Medulla oblongata (tissue), 1 donor: ENCODE results near the gene TOR1AIP2.

Experiments used
- DNase-seq: peaks from one replicate; pipeline ENCODE4 v3.0.0-alpha.2; 2015; ENCODE audit errors: extremely low spot score

The TOR1AIP2 gene

DNA sequence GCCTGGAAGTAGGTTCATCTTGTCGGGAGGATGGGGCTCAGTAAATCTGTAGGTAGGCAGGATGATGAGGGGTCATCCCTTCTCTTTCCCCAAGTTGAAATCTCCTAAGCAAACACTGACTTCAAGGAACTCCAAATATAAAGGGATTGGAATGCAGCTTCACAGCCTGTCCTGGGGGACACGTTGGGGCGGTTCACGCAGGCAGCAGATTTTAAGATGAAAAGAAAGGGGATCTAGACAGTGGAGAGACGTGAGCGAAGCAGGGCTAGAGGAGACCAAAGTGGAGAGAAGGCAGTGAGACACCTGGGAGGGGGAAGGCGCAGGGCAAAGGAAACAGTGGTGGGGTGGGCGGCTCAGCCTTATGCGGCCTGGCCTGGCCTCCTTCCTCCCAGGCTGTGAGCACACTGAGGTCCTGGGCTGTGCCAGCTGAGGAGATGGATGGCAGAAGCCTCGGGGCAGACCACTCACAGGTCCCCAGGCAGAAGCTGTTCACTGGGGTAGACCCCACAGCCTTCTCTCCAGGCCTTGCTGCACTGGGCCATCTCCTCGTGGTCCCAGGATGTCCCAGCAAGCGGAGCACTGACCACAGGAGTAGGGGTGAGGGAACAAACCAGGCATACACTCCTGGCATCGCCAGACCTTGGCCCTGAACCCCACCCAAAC lies 51.7 kb downstream of the TOR1AIP2 start:
- no peak for DNase-seq

DNA sequence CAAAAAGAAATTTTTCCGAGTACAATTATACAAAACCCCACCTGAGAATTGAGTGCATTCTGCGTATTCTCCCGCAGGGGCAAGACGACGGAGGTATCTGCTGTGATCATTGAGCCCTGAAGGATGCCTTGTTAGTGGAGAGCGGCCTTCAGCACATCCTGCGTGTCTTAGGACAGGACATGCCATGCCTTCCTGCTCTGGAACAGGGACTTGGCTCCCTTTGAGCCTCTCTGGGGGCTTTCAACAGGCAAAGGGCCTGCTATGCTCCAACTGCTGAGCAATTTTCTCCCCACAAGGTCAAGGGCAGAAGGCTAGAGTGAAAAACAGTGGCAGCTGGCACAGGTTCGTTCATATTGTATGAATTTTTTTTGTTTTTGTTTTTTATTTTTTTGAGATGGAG lies 52.4 kb downstream of the TOR1AIP2 start:
- no peak for DNase-seq

DNA sequence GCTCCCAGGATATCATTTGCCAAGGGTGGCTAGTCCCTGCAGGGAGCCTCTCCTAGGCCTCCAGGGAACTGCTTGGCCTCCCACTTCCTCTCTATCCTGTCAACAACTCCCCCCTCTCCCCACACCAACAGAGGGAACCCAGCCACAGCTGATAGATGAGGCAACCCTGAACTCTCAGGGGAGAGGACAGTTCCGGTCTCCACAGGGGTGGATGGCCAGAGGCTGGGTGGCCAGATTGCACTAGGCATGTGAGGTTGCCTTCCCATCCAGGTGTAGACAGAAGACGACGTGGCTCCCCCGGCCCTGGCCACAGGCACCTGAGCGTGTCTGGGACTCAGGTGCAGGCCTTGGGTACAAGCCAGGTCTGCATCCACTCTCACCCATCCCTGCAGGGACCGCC lies 53.3 kb downstream of the TOR1AIP2 start:
- DNase-seq, result no peak

DNA sequence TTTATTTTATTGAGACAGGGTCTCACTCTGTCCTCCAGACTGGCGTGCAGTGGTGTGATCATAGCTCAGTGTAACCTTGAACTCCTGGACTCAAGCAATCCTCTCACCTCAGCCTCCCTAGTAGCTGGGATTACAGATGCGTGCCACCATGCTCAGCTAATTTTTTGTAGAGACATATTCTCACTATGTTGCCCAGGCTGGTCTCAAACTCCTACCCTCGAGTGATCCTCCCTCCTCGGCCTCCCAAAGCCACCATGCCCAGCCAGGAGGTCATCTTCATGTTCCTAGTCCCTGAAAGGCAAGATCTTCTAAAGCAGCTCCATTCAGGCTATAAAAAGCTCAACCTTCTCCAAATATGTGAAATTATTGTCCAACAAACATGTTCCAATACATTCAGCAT lies 53.9 kb downstream of the TOR1AIP2 start:
- DNase-seq, result no peak

DNA sequence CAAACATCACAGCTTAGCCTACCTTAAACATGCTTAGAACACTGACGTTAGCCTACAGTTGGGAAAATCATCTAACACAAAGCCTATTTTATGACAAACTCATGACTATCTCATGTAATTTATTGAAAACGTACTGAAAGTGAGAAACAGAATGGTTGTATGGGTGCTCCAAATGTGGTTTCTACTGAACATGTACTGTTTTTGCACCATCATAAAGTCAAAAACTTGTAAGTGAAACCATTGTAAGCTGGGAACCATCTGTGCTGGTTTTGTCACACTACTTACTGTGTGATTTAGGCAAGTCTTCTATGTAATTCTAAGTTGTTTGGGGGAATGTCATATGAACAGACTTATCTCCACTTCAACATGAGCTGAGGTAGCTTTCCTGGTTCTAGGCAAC lies 55.5 kb downstream of the TOR1AIP2 start:
- no peak for DNase-seq

DNA sequence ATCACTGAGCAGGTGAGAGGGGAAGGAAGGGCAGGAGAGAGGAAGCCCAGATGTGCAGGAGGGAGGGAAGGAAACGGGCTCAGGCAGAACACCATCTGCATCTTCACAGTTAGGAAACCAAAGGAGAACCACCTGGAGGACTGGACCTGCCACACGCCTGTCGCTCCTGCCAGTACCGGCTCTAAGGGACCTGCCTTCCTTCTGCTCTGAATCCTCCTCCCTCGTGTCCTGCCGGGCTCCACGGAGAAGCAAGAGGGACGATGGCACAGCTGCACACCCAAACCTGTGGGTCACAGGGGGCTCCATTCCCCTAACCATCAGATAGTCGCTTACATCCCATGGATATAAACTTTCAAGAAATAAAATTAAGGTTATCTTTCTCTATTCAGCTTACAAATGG lies 56.1 kb downstream of the TOR1AIP2 start:
- DNase-seq, result no peak

DNA sequence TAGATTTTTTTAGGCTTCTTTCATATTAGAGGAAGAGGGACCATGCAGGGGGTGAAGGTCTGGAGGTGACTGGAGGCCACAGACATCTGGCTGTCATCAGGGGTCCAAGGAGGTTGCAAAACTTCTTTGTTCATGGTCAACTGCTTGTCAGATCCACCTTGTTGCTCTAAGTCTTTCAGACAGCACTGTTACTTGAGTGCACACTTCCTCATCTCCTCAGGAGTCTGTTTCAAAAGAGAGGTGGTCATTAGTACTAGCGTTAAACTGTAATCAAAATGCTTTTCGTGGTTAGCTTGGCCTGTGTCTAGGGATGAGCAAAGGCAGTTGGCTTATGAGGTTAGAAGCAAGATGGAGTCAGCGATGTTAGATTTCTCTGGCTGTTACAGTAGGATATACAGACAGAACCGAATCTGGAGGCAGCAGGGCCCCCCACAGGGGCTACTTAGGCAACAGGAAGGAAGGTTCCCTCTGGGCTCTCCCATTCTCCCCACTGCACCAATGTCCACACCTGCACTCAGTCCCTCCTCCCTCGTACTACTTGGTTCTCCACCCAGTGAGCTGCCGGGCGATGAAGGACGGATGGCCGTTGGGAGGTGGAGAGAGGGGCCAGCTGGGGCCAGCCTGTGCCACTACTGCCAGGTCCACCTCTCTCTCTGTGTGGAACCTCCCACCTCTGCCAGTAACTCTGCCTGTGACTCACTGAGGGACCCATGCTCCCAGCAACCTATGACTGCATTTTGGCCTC lies 57.2 kb downstream of the TOR1AIP2 start:
- DNase-seq, result no peak

DNA sequence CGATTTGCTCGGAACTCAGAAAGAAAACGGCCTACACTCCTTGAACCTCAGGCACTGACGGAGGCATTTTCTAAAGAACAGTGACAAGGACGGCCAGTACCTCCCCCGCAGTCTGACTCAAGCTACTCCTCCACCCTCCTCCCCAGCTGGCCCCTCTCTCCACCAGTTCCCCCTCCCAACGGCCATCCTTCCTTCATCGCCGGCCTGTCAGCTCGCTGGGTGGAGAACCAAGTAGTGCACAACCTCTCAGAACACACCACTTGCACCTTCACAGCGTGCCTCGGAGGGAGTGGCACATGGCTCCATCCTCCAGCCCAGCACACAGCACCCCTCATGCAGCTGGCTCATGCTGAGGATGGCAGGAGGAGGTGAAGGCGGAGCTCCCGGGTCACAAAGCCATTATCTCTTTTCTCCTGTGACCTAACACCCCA lies 58.8 kb downstream of the TOR1AIP2 start:
- DNase-seq, result no peak

DNA sequence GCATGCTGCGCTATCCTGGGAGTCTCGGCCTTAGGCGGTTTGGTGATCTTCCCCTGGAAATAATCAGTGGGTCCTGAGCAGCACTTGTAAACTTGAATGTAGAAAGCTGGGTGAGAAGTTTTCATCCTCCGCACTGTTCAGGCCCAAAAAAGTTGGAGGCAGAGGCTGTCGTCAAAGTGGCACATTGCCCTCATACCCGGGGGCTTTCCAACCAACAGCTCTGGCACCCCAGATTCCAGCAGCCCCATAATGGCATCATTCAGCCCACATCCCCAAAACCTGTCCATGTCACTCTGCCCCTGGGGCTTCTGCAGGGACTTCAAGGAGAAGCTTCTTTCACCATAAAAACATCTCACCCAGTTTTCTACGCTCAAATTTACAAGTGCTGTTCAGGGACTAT lies 59.3 kb downstream of the TOR1AIP2 start:
- no peak for DNase-seq

DNA sequence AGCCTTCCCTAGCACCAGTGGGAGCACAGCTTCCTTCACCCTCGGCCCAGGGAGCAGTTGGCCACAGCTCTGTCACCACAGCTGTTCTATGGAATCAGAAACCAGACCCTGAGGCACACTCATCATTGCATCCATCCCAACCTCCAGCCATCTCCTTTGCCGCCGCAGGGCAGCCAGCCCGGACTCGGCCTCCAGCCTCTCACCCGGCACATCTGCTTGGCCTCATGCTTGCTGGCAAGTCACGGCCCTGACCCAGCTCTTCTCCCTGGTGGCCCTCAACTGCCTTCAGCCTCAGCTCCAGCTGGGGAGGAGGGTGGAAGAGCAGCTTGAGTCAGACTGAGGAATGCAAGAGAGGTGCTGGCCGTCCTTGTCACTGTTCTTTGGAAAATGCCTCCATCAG lies 59.8 kb downstream of the TOR1AIP2 start:
- DNase-seq, result no peak

DNA sequence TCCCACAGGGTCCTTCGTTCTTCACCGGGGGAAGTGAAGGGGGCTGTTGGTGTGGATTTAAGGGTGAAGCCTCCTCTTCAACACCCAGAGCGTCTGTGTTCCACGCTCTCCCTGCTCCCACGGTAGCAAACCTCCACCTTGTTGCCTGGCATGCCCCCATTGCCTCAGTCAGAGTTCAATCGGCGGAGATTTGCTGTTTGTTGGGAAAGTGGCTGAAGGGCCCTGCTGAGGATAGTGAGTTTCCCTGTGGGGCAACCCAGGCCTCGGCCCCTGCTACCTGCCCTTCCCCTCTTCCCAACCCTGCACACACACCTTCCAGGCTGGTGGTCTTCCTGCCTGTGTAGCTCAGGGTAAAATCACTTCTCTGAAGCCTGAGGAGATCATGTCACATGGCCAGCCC lies 60.5 kb downstream of the TOR1AIP2 start:
- no peak for DNase-seq

DNA sequence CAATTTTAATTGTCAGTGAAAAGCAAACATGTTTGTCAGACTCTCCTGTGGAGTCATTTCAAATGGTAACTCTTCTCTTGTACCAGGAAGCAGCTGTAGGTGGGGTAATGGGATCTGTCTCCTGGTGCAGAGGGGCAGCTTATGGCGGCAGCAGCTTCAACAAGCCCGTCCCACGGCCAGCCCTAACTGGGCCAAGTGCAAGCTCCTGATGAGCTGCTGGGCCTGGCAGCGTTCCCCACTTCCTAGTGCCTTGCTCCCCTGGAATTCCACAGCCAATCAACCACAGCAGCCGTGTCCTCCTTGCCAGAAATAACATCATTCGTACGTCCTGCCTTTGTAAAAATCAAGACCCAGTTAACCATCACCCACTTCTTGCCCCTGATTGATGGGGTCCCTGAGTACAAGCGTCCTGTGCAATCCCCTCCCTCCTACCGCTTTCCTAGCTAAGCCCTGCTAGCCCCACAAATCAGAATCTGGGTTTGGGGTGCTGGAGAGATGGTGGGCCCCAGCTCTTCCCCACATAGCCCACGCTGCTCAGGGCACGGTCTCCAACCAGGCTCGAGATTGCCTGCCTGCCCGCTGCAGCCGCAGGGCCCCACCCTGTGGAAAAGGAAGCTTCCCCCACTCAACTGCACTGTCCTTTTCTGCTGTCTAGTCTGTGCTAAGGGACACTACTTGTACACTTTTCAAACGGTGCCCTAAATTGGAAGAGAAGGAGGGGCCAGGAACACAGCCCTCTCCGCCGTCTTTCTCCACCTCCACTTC lies 61.2 kb downstream of the TOR1AIP2 start:
- no peak for DNase-seq

DNA sequence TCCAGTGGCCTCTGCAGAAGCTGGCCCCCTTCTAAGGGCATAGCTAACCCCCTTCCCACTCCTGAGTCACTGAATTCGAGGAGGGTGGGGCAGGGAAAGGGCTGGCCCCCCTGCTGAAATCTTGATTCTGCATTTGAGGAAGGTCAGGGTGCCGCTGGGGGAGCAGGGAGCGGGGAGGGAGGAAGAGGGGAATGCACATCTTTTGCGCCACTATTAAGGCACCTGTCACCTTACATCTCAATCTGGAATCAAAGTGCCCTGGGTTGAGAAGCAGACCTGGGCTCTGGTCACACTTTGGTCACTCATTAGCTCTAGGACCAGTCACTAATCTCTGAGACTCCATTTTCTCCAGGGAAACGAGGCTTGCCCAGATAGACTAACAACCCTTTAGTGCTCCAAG lies 62.0 kb downstream of the TOR1AIP2 start:
- no peak for DNase-seq

DNA sequence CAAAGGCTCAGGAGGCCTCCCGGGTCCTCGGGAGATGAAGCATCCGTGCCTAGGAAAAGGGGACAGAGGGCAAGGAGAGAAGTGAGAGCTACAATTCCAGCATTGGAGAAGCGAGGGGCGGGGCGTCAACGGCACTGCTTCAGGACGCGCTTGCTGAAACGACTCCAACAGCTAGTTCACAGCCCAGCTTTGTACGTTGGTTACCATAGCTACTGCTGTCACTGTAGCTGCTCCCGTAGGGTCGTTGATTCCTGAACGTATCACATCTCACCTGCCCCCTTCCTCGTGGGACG lies 63.1 kb downstream of the TOR1AIP2 start:
- no peak for DNase-seq

DNA sequence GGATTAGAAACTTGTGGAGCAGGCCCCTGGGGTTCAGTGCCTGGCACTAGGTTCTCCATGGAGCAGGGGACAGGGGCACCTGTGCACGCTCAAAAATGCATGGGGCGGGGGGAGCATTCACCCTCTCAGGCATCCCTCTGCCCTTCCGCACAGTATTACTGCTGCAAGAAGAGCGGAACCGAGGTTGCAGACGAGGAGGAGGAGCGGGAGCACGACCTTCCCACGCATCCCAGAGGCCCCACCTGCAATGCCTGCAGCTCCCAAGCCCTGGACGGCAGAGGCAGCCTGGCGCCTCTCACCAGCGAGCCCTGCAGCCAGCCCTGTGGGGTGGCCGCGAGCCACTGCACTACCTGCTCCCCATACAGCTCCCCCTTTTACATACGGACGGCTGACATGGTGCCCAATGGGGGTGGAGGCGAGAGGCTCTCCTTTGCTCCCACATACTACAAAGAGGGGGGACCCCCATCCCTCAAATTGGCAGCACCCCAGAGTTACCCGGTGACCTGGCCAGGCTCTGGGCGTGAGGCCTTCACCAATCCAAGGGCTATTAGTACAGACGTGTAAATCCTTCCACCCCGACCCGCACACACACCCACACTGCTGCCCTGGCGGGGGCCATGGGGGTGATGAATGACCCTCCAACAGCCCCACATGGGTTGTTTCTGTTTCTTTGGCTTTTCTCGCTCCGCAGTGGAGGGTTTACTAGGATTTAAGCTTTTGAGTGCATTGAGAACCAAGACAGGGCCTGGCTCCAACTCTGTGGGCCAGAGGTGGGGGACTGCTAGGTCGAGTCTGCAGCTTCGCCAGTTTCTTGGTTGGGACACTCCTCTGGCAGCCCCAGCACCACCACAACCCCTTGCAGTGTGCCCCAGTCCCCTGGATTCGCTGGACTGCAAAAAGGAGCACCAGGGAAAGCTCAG lies 63.7 kb downstream of the TOR1AIP2 start:
- DNase-seq, result no peak

DNA sequence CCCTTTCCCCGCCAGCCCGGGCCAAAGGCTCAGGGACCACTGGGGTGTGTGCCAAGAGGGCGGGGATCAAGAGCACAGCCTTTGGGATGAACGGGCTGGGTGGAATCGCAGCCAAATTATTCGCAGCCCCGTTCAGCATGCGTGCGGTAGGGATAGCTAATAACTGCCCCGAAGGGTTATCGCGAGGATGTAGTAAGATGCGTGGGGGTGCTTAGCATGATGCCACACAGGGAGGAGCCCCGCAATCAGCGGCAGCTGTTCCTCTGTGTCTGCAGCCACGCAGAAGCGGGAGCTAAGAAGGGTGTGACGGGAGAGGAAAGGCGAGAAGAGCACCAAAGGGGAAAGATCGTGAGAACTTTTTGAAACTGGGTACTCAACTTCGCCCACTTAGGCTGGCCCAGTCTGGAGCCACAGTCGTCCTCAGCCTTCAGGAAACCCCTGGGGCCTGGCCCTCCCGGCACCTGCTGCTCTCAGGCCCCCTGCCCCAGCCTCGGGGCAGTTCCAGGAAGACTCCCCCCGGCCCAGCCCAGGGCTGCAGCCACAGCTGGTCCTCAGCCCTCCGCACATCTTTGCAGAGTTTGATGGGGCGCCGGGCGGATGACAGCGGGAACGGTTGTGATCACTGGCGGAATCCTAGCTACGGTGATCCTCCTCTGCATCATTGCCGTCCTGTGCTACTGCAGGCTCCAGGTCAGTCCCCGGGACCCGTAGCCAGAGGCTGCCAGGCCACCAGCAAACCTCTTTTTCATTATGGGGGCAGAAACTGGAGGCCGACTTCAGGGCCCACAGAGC lies 64.9 kb downstream of the TOR1AIP2 start:
- DNase-seq, result no peak

DNA sequence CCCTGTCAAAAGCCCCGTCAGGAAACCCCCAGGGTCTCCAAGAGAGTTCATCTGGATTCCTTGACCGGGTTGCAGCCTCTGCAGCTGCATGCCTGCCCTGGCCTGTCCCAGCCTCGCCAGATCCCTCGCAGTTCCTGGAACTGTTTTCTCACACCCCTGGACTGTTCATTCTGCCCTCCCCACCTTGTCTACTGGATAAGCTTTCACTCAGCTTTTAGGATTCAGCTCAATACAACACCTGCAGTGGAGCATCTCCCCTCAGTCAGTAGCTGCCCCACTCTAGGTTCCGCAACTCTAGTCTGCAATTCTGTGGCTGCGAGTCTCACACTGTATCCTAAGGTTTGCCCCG lies 67.3 kb downstream of the TOR1AIP2 start:
- no peak for DNase-seq

DNA sequence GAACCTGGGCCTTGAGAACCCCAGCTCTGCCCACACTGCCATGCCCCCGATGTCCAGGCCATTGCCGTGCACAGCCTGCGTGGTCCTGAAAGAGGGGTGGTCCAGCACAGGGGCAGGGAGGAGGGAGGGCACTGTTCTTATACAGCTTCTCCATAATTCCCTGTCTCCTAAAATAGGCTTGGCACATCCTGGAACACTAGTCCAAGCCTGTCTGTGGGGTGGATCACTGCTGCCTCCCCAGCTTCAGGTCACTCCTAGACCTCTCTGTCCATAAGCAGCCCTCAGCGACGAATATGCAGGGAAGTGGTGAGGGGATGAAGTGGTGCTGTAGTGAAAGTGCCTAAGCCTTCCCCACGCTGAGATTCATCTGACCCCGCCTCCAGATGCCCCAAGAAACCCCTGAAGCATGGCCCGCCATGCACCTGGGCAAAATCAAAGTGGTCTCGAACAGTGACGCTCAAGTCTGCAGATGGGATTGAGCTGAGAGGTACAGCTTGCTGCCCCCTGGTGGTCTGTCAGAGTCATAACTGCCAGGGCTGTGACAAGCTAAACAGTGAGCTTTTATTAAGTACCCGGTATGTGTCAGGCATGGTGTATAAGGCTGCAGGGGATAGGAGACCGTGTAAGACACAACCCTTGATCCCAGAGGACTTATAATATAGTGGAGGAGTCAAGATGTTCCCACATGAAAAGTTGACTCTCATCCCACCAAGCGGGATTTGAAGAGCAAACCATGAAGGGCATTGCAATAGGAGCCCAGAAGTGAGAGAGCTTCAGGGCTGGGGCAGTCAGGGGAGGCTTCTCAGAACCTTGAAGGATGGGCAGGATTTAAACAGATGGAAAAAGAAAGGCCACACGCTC lies 67.9 kb downstream of the TOR1AIP2 start:
- peak; percentile 77 for DNase-seq

DNA sequence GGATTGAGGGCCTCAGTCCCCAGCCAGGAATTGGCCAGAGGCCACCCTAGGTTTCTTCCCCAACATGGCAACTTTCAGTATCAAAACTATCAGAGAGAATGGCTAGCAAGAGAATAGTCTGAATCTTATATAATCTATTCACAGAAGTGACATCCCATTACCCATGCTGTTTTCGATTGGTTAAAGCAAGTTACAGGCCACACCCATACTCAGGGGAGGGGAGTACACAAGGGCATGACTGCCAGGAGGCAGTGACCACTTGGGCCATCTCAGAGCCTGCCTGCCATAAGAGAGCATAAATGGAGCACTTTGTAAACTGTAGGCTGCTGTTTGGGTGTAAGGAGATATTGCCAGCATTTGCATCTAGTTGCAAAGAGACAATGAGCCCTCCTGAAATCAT lies 69.1 kb downstream of the TOR1AIP2 start:
- no peak for DNase-seq
